IPS-20b (cell line): ENCODE results near the gene MAST4.

ENCODE experiments used
- H3K27ac ChIP-seq: one replicate; pipeline ENCODE4 v1.5.1; 2013; ENCODE audit warnings: low read length
- H3K27me3 ChIP-seq: 2 replicates; pipeline ENCODE4 v1.6.1; 2013; ENCODE audit warnings: mild to moderate bottlenecking, low read length, inconsistent platforms; ENCODE audit not compliant: insufficient read depth
- H3K36me3 ChIP-seq: 2 replicates; pipeline ENCODE4 v1.6.1; 2013; ENCODE audit warnings: low read depth, mild to moderate bottlenecking, inconsistent platforms, low read length, moderate library complexity; ENCODE audit not compliant: insufficient read depth
- H3K4me1 ChIP-seq: 2 replicates; pipeline ENCODE4 v1.6.1; 2013; ENCODE audit warnings: mild to moderate bottlenecking, control low read depth, inconsistent platforms, low read length, moderate library complexity; ENCODE audit not compliant: insufficient read depth
- H3K4me3 ChIP-seq: 2 replicates; pipeline ENCODE4 v1.5.1; 2013; ENCODE audit warnings: mild to moderate bottlenecking, low read length, inconsistent platforms
- H3K9ac ChIP-seq: 2 replicates; pipeline ENCODE4 v1.6.1; 2013; ENCODE audit warnings: low read depth, mild to moderate bottlenecking, inconsistent platforms, low read length, moderate library complexity
- H3K9me3 ChIP-seq: 2 replicates; pipeline ENCODE4 v1.6.1; 2013; ENCODE audit warnings: mild to moderate bottlenecking, low read depth, low read length, inconsistent platforms; ENCODE audit not compliant: insufficient read depth

The MAST4 gene

GRCh38 chr5:66757219-66757833 is 161.1 kb downstream of the MAST4 start:
- Histone ChIP-seq H3K9ac (no peak overlapping the region), H3K27me3 (no peaks in the 10 kb centered on the region), H3K4me1 (no peaks in the 10 kb centered on the region)

DNA sequence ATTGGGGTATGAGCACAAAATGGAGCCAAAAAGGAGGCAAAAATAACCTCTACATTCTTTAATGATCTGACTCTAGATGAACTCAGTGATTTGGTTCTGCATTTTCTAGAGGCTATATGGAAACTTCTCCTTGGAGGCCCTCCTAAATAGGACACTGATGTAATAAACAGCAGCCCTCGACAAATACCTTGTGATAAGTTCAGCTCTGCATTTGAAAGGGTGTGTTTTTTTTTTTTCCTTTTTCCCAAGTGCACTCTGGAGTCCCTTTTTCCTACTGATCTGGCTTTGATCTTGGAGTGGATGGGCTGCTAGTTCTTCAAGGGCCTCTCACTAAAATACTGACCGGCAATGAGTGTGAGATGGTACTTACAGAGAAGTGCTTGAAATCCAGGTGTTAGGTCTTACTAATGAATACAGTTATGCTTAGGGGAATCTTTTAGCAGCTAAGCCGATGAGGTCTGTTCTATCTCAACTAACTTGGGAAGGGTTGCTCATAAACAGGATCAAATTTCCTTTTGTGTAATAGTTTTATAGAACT is 161.7 kb downstream of the MAST4 start:
- H3K9me3 ChIP-seq: no peaks in the 10 kb centered on the region
- no peaks in the 10 kb centered on the region for H3K4me1 ChIP-seq
- H3K9ac ChIP-seq: no peak overlapping the region
- H3K27me3 ChIP-seq: no peaks in the 10 kb centered on the region
- H3K36me3 ChIP-seq: no peaks in the 10 kb centered on the region
- H3K4me3 ChIP-seq: no peak overlapping the region
- H3K27ac ChIP-seq: no peak overlapping the region

More at GRCh38 chr5:66757219-66757833, 161.1 kb downstream of the MAST4 start:
- no peaks in the 10 kb centered on the region for H3K36me3 ChIP-seq
- H3K27ac ChIP-seq: no peak overlapping the region
- no peak overlapping the region for H3K4me3 ChIP-seq
- no peaks in the 10 kb centered on the region for H3K9me3 ChIP-seq

- no peaks in the 10 kb centered on the region for H3K27me3 ChIP-seq
- no peaks in the 10 kb centered on the region for H3K36me3 ChIP-seq
- H3K9ac ChIP-seq: no peak overlapping the region
- no peak overlapping the region for H3K4me3 ChIP-seq
- no peaks in the 10 kb centered on the region for H3K4me1 ChIP-seq
- H3K27ac ChIP-seq: no peak overlapping the region
- no peaks in the 10 kb centered on the region for H3K9me3 ChIP-seq
Observed at GRCh38 chr5:66769030-66769733, 173.0 kb downstream of the MAST4 start.

DNA sequence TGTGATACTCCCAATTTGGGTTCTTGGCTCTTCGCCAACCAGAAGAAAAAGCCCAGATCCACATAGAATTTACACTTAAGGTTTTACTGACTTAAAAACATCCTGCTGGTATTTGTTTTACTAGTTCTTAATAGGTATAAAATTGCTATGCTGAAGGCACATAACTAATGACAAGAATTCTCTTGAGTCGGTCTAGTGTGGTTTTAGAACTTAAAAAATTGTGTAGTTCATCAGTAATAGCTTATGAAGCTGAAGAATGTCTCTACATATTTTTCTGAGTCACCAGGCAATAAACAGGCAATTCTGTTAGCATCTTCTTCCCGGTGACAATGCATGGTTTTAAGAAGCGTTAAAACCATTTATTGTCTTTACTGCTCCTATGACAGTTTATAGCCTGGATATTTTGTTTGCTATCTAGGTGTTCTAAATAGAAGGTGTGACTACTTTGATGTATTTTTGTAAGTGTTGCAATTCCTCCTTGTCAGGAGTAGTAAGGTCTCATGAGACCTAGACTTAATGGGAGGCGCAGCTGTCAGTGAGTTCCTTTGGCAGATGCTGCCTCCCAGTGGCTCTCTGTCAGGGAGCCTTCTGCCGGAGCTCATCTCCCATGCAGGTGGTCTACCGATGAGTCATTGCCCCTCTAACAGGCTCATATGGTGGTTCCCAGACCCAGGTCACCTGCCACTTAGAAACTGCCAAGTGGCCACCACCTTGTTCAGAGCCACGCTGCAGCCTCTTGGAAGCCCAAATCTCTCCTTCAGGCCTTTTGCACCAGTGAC is 173.8 kb downstream of the MAST4 start:
- no peaks in the 10 kb centered on the region for H3K4me1 ChIP-seq
- H3K9me3 ChIP-seq: no peaks in the 10 kb centered on the region
- no peak overlapping the region for H3K27ac ChIP-seq
- no peaks in the 10 kb centered on the region for H3K27me3 ChIP-seq
- no peak overlapping the region for H3K4me3 ChIP-seq
- no peaks in the 10 kb centered on the region for H3K36me3 ChIP-seq
- H3K9ac ChIP-seq: no peak overlapping the region

- no peaks in the 10 kb centered on the region for H3K9me3 ChIP-seq
- H3K27ac ChIP-seq: no peak overlapping the region
- H3K9ac ChIP-seq: no peak overlapping the region
- H3K4me1 ChIP-seq: no peaks in the 10 kb centered on the region
- H3K4me3 ChIP-seq: no peak overlapping the region
- H3K36me3 ChIP-seq: no peaks in the 10 kb centered on the region
- no peaks in the 10 kb centered on the region for H3K27me3 ChIP-seq
Observed at GRCh38 chr5:66777868-66778267, 181.7 kb downstream of the MAST4 start.

GRCh38 chr5:66779528-66779927 is 183.3 kb downstream of the MAST4 start:
- Histone ChIP-seq H3K4me3 (no peak overlapping the region), H3K27me3 (no peaks in the 10 kb centered on the region), H3K4me1 (no peaks in the 10 kb centered on the region), H3K27ac (no peak overlapping the region), H3K9me3 (no peaks in the 10 kb centered on the region), H3K9ac (no peak overlapping the region), H3K36me3 (no peaks in the 10 kb centered on the region)

GRCh38 chr5:66788556-66788955 is 192.4 kb downstream of the MAST4 start:
- Histone ChIP-seq H3K9me3 (no peaks in the 10 kb centered on the region), H3K27ac (no peak overlapping the region), H3K36me3 (no peaks in the 10 kb centered on the region), H3K9ac (no peak overlapping the region), H3K27me3 (no peaks in the 10 kb centered on the region), H3K4me1 (no peaks in the 10 kb centered on the region), H3K4me3 (no peak overlapping the region)

DNA sequence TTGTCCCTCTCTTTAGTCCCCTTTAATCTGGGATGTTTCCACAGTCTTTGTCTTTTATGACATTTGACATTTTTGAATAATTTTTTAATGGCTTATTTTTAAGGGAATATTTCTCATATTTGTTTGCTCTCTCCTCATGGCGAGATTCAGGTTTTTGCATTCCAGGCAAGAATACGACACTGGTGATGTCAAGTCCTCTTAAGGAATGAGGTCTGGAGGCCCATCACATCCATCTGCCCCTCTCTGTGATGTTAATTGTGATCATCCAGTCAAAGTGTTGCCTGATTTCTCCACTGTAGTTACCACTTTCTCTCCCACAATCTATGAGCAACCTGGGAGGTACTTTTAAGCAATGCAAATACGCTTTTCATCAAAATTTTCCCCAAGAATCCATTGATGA is 193.2 kb downstream of the MAST4 start:
- no peaks in the 10 kb centered on the region for H3K9me3 ChIP-seq
- no peak overlapping the region for H3K9ac ChIP-seq
- no peaks in the 10 kb centered on the region for H3K27me3 ChIP-seq
- H3K36me3 ChIP-seq: no peaks in the 10 kb centered on the region
- H3K4me1 ChIP-seq: no peaks in the 10 kb centered on the region
- no peak overlapping the region for H3K4me3 ChIP-seq
- no peak overlapping the region for H3K27ac ChIP-seq

DNA sequence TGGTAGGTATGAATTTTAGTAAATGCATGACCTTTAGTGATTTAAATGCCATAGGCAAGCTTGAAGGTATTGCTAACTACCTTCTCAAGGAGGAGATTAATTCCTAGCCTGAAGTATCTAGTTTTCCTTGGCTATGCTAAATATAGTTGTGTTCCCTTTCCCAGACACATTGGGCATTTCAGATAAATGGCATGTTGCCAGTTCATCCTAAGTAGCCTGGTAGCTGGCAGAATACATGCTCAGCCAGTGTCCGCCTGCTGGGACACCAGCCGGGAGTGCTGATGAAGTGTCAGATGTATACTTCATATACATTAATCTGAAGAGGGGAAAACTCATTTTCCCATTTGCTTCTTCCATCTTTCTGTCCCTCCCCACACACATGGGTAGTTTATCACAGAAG is 196.9 kb downstream of the MAST4 start:
- no peaks in the 10 kb centered on the region for H3K4me1 ChIP-seq
- H3K9ac ChIP-seq: no peak overlapping the region
- no peaks in the 10 kb centered on the region for H3K9me3 ChIP-seq
- no peaks in the 10 kb centered on the region for H3K27me3 ChIP-seq
- no peaks in the 10 kb centered on the region for H3K36me3 ChIP-seq
- no peak overlapping the region for H3K27ac ChIP-seq
- H3K4me3 ChIP-seq: no peak overlapping the region

GRCh38 chr5:66795682-66796081 is 199.5 kb downstream of the MAST4 start:
- Histone ChIP-seq H3K9me3 (no peaks in the 10 kb centered on the region), H3K4me3 (no peak overlapping the region), H3K9ac (no peak overlapping the region), H3K27me3 (no peaks in the 10 kb centered on the region), H3K36me3 (no peaks in the 10 kb centered on the region), H3K4me1 (no peaks in the 10 kb centered on the region), H3K27ac (no peak overlapping the region)

DNA sequence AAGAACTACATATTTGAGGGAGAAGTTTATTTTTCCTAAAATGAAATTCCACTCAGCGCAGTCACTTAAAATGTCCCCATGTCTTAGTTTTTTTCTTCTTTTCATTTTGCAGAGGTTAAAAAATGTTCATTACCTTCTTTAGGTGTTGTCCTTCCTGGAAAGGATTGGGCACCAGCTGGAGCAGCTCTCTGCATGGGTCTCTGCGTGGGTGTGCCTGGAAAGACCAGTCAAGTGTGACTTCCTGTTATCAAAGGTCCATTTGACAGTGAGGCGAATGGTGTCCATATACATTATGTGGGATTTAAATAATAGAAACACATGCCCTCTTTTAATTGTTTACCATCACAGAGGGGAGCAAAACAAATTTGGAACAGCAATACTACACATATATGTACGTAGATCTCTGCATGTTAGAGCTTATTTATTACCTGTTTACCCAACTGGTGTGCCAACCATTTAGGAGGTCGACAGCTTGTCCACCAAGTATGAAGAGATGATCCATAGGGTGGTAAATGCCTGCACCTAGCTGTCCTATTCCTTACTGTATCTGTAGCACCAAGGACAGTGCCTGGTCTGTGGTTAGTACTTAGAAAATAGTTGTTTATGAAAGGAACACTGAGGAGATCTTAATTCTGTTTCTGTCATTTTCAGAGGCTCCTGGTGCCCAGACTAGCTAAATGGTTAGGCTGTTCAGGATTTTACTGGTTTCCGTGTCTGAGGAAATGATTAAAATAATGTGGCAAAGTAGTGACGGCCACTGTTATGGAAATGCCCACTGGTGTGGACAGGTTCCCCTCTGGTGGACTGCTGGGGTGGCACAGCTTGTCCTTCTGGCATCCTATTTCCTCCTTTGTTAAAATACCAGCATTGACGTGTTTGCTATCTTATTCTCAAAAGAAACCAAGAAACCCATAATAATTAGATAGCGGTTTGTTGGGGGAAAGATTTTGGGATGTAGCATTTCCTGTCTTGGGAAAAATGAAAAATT is 200.4 kb downstream of the MAST4 start:
- Histone ChIP-seq H3K9ac (no peak overlapping the region), H3K27ac (no peak overlapping the region), H3K9me3 (no peaks in the 10 kb centered on the region), H3K4me1 (no peaks in the 10 kb centered on the region), H3K27me3 (no peaks in the 10 kb centered on the region), H3K36me3 (no peaks in the 10 kb centered on the region), H3K4me3 (no peak overlapping the region)
